G401.6 (cell line): ENCODE measurements around the gene KCTD15.

Source experiments
- FAIRE-seq: peaks from 2 replicates; lab custom pipeline; 2012; peaks lifted over from hg19 to GRCh38; lab: Jason Lieb, UNC

KCTD15 gene

DNA sequence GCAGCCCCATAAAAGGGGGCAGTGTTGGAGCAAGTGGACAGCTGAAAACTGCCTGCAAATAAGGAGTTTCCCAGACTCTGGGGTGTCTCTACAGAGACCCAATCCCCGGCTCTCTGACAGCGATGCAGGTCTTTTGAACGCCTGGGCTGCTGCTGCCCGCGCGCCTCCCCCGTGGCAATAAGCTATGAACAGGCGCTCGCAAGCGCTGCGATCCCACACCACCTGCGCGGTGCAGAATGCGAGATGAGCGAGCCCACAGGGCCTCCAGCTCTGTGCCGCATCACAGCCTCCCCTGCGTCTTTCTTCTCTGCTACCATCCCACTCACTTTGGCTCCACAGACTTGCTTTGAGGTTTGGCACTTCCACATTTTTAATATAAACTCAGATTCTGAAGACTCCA lies 62.3 kb downstream of the KCTD15 start:
- no peak for FAIRE-seq

DNA sequence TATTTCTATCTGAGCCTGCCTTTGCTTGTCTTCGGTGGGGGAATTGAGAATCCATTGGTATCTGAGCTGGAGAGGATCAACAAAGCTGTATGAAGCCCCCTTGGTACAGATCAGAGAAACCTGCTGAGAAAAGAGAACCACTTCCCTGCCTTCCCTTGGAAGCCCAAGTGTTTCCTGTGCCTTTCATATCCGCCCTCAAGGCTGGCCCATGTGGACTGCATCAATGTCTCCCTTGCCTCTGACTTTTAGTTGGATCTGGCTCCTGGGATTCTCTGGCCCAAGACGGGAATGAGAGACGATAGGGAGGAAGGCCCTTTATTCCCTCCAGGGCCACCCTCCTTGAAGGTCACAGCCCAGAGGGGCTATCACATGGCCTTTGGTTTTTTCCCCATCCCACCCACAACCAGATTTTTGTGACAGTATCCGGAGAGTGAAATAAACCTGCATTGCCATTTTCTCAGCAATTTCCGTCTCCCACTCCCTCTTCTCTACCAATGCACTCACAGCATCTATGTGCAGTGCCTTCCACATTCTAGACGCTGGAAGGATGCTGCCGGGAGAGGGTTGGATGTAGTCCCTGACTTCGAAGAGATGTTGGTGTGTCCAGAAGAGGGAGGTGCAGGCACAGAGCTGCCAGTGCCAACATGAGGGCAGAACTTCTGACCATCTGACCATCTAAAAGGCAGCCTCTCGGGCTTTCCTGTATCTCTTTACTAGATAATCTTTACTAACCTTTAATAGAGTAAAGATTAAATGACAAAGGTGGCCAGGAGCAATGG lies 63.8 kb downstream of the KCTD15 start:
- no peak for FAIRE-seq

DNA sequence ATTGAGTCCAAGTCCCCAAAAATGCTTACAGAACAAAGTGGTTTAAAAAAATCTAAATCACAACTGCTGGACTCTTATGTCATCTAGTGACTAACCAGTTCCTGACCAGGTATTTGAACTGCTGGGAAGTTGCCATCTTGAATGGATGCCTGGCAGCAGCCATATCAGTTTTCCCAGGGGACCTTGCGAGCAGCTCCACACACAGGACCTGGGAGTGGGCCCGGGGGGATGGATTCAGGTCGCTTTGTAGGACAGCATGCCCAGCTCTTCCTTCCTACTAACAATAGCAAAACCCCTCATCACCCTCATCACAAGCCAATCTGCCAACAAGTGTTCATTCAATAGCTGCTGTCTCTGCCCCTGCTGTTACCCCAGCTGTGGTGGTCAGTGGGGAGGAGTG lies 65.3 kb downstream of the KCTD15 start:
- no peak for FAIRE-seq

DNA sequence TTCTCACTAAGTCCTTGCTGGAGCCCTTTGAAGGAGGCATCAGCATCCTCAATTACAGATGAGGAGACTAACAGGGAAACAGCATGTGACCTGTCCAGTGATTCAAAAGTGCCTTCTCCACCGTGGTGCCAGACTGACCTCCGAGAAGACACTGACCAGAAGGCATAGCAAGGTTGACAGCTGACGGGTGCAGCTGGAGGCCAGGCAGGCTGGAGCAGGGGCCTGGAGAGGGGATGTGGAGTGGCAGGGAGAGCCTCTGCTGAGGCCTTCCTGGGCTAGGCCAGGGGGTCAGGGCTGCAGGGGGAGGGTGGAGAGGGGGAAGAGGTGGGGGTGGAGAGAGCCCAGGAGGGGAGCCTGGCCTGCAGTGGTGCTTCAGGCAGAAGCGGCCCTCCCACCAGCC lies 66.3 kb downstream of the KCTD15 start:
- FAIRE-seq = no peak

DNA sequence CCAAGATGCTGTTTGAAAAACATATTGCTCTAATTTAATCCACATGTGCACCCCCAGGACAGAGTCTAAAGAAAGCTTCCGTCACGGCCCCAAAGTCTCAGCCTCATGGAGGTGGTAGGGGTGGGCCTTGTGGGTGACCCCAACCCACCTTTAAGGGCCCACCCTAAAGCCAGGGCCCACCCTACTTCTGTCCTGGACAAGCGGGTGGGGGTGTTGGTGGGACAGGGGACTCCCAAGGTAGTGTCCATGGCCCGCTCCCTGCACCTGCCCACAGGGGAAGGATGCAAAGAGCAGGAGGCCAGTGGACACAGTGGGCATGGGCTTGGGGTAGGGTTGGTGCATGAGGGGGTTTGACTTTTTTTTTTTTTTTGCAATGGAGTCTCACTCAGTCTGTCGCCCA lies 66.8 kb downstream of the KCTD15 start:
- FAIRE-seq = no peak

DNA sequence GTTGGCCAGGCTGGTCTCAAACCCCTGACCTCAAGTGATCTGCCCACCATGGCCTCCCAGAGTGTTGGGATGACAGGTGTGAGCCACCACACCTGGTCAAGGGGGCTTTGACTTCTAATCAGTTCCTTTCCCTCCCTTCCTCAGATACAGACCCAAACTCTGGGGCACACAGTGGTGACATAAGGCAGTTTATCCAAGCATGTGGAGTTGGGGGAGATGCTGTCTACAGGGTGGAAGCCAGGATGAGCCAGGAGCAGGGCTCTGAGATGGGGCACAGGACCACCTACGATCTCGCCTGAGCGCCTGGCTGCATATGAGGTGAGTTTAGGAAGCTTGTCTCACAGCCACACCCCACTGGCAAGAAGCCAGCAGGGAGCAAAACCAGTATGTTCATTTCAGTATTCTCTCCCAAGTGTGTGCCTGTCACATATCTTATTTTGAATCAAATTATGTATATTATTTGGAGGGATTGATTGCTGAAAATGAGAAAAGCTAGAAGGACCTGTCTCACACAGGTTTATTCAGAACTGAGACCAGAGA lies 67.7 kb downstream of the KCTD15 start:
- no peak for FAIRE-seq

DNA sequence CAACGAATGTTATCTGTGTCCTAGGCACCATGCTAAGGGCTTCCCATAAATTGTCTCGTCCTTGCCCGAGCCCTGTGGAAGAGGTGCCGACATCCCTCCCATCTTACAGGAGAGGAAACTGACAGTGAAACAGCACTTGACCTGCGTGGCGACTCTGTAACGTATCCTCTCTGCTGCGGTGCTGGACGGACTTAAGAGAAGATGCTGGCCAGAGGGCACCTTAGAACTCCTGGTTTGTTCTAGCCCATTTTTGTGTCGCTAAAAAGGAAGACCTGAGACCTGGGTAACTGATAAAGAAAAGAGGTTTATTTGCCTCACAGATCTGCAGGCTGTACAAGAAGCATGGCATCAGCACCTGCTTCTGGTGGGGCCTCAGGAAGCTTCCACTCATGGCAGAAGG lies 68.6 kb downstream of the KCTD15 start:
- FAIRE-seq = no peak
